ENCODE measurements around the gene TMEM8B. TPM values are rescaled to one million over a fixed set of nuclear protein-coding genes. Genes with fewer than 3 reads are reported as not detected.

The TMEM8B gene
- total RNA-seq, 1 experiment from 2014 or later, result 7.2 TPM

GRCh38 chr9:35891646-35892045 is 62.6 kb downstream of the TMEM8B start:
- Histone ChIP-seq H3K4me3 (replicated peaks in 1 of 2; ENCODE audit: low read depth in 1 of 2, low read length in 2 of 2) (no peak overlapping the region), H3K4me1 (ENCODE audit: control insufficient read depth in 1 of 2, insufficient read depth in 2 of 2, low read length in 2 of 2) (no peaks in the 10 kb centered on the region)

GRCh38 chr9:35892051-35892450 is 63.0 kb downstream of the TMEM8B start:
- no peaks in the 10 kb centered on the region for H3K4me1 ChIP-seq (ENCODE audit: control insufficient read depth in 1 of 2, insufficient read depth in 2 of 2, low read length in 2 of 2)
- TF ChIP-seq ELF1 (IDR thresholded peaks at IDR 0.05; ENCODE audit: borderline replicate concordance, low read depth) (no peak), SP1 (IDR thresholded peaks at IDR 0.05; ENCODE audit: low read depth) (no peak), SRF (IDR thresholded peaks at IDR 0.05; ENCODE audit: low read depth) (no peak), ZNF274 (IDR thresholded peaks at IDR 0.05; ENCODE audit: low read depth, low read length) (no peak), CEBPB (IDR thresholded peaks at IDR 0.05; ENCODE audit: low read depth) (no peak), EGR1 (IDR thresholded peaks at IDR 0.05; ENCODE audit: low read depth) (no peak)
- TF ChIP-seq, protein P1, sequence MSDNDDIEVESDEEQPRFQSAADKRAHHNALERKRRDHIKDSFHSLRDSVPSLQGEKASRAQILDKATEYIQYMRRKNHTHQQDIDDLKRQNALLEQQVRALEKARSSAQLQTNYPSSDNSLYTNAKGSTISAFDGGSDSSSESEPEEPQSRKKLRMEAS (IDR thresholded peaks at IDR 0.05), result no peak
- TF ChIP-seq, protein P2, sequence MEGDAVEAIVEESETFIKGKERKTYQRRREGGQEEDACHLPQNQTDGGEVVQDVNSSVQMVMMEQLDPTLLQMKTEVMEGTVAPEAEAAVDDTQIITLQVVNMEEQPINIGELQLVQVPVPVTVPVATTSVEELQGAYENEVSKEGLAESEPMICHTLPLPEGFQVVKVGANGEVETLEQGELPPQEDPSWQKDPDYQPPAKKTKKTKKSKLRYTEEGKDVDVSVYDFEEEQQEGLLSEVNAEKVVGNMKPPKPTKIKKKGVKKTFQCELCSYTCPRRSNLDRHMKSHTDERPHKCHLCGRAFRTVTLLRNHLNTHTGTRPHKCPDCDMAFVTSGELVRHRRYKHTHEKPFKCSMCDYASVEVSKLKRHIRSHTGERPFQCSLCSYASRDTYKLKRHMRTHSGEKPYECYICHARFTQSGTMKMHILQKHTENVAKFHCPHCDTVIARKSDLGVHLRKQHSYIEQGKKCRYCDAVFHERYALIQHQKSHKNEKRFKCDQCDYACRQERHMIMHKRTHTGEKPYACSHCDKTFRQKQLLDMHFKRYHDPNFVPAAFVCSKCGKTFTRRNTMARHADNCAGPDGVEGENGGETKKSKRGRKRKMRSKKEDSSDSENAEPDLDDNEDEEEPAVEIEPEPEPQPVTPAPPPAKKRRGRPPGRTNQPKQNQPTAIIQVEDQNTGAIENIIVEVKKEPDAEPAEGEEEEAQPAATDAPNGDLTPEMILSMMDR (IDR thresholded peaks at IDR 0.05 in 2 of 3, conservative IDR thresholded peaks at IDR 0.05 in 1 of 3; ENCODE audit: borderline replicate concordance in 1 of 3, insufficient read depth in 1 of 3, low read depth in 2 of 3, low read length in 2 of 3), result no peak
- no peak overlapping the region for H3K27ac ChIP-seq (ENCODE audit: low read depth, low read length)
- no peaks in the 10 kb centered on the region for H4K20me1 ChIP-seq (ENCODE audit: insufficient read depth)
- H3K4me2 ChIP-seq (ENCODE audit: low read length), result no peak overlapping the region
- no peaks in the 10 kb centered on the region for H3K9me2 ChIP-seq (ENCODE audit: insufficient read depth)
- ChIA-PET CTCF (interaction anchor here (0.9 to 9.8 kb wide), 4 partner anchors 10 to 132 kb away, joined by 3 to 50 read pairs (median 6); no protein-coding TSS in a partner anchor), RAD21 (ENCODE audit: low non-redundant PET in 1 of 2, low total read pairs in 2 of 2, uncharacterized antibody in 2 of 2, unreplicated experiment in 2 of 2) (no interaction called here), POLR2A (no interaction called here)
- no peaks in the 10 kb centered on the region for H3K27me3 ChIP-seq (ENCODE audit: insufficient read depth, low read length)
- no peaks in the 10 kb centered on the region for H3K36me3 ChIP-seq (ENCODE audit: control insufficient read depth in 1 of 2, insufficient read depth in 2 of 2, low read length in 2 of 2)
- H3K9ac ChIP-seq (ENCODE audit: low read length), result no peak overlapping the region
- H2AFZ ChIP-seq (ENCODE audit: low read depth, low read length, poor library complexity, severe bottlenecking), result no peak overlapping the region
- no peaks in the 10 kb centered on the region for H3K79me2 ChIP-seq (ENCODE audit: insufficient read depth, low read length)
- intact Hi-C loops (cut with micrococcal nuclease), result no loop called here
- DNase-seq (ENCODE audit: low read depth, low spot score) (no peak), ATAC-seq (no peak)
- no peak overlapping the region for H3K4me3 ChIP-seq (replicated peaks in 1 of 2; ENCODE audit: low read depth in 1 of 2, low read length in 2 of 2)
- no peaks in the 10 kb centered on the region for H3K9me3 ChIP-seq (ENCODE audit: control insufficient read depth in 1 of 2, insufficient read depth in 1 of 2, low read depth in 1 of 2, low read length in 2 of 2)
- BruUV-seq (replicated peaks), result no TSS peak

More at GRCh38 chr9:35891646-35892045, 62.6 kb downstream of the TMEM8B start:
- H3K4me2 ChIP-seq (ENCODE audit: low read length), result no peak overlapping the region
- H3K36me3 ChIP-seq (ENCODE audit: control insufficient read depth in 1 of 2, insufficient read depth in 2 of 2, low read length in 2 of 2), result no peaks in the 10 kb centered on the region
- RAD21 ChIA-PET (ENCODE audit: low non-redundant PET in 1 of 2, low total read pairs in 2 of 2, uncharacterized antibody in 2 of 2, unreplicated experiment in 2 of 2), result no interaction called here
- TF ChIP-seq TCF7L2 (IDR thresholded peaks at IDR 0.05; ENCODE audit: borderline replicate concordance, extremely low read depth, insufficient read depth, insufficient read length) (no peak), ZFX (IDR thresholded peaks at IDR 0.05) (no peak), POLR2A (IDR thresholded peaks at IDR 0.05; ENCODE audit: borderline replicate concordance, extremely low read depth, insufficient read depth, insufficient read length) (no peak)
- TF ChIP-seq, protein P1 (IDR thresholded peaks at IDR 0.05), result no peak
- no peaks in the 10 kb centered on the region for H3K9me2 ChIP-seq (ENCODE audit: insufficient read depth)
- BruUV-seq (replicated peaks), result no TSS peak
- H3K9ac ChIP-seq (ENCODE audit: low read length), result no peak overlapping the region
- H2AFZ ChIP-seq (ENCODE audit: low read depth, low read length, poor library complexity, severe bottlenecking), result no peak overlapping the region
- H3K27ac ChIP-seq (ENCODE audit: low read depth, low read length), result no peak overlapping the region
- DNase-seq (ENCODE audit: low read depth, low spot score) (no peak), ATAC-seq (no peak)
- no peaks in the 10 kb centered on the region for H4K20me1 ChIP-seq (ENCODE audit: insufficient read depth)
- POLR2A ChIA-PET, result no interaction called here
- no peaks in the 10 kb centered on the region for H3K27me3 ChIP-seq (ENCODE audit: insufficient read depth, low read length)
- intact Hi-C loops (cut with micrococcal nuclease), result no loop called here
- H3K79me2 ChIP-seq (ENCODE audit: insufficient read depth, low read length), result no peaks in the 10 kb centered on the region
- CTCF ChIA-PET, result interaction anchor here (0.9 to 9.8 kb wide), 4 partner anchors 10 to 132 kb away, joined by 3 to 50 read pairs (median 6); no protein-coding TSS in a partner anchor
- no peaks in the 10 kb centered on the region for H3K9me3 ChIP-seq (ENCODE audit: control insufficient read depth in 1 of 2, insufficient read depth in 1 of 2, low read depth in 1 of 2, low read length in 2 of 2)
